SHP77 (cell line): ENCODE data around the gene OR1D5.
"Not testable (repeated sequence)": the region's sequence is repeated elsewhere in the genome, so short reads cannot be mapped to it uniquely, and the experiment has no call there.

Source experiments
- DNase-seq, 2 experiments: peaks; one replicate each; lab custom pipeline; 2025; lab: John Stamatoyannopoulos, UW

The OR1D5 gene

DNA sequence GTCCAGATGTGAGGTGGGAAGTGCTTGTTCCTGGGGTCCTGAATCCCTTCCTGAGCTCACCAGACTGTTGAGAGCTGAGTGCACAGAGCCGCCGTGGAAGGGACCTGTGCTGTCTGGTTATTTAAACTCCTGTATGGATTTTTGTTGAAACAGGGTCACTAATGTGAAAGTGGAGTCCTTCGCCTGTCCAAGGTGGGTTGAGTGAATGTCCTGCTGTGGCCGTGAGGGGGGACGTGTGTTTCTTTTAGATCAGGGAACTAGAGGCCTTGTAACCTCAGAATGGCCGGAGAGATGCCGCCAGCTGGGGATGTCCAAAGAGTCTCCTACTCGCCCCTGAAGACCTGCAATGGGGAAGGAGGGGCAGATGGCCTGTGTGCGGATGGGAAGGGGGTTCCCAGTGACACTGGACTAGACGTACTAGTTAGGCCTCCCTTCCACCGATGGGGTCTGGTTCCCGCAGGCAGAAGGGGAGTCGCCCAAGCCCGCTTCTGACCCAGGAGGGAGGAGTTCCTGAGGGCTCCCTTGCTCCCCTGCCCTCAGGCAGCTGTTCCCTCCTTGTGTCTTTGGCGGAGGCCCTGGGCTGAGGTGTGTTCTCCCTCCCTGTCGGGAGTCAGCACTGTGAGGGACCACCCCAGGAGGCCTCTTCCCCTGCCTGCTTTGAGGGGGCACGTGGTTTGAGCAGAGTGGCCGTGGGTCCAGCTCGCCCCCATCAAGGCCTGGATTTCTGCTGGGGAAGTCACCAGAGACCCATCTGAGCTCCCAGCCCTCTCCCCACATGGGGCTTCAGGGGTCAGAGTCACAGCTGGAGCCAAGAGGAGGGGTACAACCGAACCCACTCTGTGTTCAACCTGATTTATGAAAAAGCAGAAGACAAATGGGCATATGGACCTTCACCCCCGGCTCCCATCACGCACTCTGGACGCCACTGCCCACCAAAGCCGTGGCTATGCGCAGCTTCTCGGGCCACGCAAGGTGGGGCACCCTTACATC, 30.9 kb downstream of the OR1D5 start:
- no peak for DNase-seq

DNA sequence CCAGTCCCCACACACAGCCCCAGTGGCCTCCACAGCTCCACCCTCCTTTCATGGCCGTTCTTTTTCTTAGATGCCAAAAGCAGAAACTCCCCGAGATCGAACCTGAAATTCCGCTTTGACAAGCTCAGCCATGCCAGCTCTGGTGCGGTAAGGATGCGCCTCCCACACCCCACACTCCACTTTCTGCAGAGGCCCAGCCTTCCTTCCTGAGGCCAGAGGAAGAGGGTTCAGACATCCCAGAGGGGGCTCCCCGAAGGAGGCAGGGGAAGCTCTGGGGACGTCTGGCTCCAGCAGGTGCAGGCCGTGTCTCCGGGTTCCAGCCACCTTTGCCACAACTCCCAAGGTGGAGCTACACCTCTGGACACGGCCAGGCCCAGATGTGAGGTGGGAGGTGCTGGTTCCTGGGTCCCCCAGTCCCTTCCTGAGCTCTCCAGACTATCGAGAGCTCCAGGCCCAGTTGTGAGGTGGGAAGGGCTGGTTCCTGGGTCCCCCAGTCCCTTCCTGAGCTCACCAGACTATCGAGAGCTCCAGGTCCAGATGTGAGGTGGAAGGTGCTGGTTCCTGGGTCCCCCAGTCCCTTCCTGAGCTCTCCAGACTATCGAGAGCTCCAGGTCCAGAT, 32.4 kb downstream of the OR1D5 start:
- DNase-seq: not testable (repeated sequence)

DNA sequence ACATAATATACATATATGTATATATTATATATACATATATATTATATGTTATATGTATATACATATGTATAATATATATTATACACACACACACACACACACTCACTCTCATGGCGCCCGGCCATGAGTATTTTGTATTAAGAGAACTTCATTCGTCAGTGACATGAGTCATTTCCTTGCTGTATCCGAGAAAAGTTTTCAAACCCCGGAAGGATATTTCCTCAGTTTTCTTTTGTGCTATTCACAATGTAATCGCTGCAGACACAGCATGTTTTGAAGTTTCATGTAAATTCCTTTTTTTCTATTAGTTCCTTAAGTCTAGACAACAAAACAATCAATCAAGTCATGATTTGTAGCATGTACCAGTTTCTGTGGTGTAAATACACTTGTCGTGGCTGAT, 33.3 kb downstream of the OR1D5 start:
- DNase-seq: no peak

DNA sequence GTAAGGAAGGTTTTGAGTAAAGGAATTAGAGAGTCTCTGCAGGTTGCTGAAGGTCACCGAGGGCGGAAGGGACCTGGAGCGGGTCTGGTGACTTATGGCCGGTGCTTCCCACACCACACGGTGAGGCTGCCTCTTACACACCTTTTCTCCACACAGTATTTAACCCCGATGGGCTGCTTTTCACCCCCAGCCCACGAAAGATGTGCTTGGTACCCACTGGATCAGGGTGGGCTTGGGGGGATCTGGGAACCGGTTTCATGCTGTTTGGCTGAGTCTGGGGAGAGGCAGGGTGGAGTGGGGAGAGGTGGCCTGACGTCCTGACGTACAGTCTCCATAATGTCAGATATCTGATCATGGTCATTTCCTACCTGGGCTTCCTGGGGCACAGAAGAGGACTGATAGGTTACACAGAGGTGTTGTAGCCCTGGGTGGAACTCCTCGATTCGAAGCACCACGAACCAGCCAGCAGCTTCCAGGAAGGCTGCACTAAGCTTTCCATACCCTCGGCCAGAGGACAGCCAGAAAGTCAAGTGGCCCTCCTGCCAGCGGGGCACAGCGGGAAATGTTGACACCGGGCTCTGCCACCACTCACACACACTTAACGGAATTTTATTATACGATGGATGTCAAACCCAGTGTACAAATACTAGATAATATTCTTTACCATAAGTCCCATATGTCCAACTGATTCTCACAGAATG, 34.0 kb downstream of the OR1D5 start:
- DNase-seq: no peak

DNA sequence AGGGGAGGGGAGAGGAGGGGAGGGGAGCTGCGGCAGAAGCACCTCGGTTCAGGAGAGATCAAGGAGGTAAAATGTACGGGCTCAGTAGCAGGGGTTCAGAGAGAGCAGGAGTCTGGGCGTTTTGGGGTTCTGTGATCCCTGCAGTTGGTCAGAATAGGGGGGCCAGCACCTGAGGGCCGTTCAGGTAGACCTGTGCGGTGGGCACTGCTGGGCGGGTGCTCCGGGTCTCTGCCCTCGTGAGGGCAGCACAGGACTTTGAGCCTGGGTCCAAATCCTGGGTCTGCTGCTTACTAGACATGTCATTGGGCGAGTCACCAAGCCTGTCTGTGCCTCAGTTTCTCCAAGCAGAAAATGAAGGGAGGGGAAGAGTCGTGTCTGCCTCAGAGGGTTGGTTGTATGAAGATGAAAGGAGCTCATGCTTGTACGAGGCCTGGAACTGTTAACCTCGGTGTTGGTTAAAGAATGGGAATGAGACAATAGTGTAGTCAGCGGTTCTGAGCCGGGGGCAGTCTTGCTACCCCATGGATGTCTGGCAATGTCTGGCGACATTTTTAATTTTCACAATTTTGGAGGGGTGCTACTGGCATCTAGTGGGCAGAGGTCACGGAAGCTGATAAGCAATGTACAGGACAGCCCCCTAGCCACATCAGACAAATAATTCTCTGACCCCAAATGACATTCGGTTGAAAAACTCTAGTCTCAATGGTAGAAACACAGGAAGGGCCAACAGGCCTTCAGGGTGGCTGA, 35.4 kb downstream of the OR1D5 start:
- DNase-seq: no peak

DNA sequence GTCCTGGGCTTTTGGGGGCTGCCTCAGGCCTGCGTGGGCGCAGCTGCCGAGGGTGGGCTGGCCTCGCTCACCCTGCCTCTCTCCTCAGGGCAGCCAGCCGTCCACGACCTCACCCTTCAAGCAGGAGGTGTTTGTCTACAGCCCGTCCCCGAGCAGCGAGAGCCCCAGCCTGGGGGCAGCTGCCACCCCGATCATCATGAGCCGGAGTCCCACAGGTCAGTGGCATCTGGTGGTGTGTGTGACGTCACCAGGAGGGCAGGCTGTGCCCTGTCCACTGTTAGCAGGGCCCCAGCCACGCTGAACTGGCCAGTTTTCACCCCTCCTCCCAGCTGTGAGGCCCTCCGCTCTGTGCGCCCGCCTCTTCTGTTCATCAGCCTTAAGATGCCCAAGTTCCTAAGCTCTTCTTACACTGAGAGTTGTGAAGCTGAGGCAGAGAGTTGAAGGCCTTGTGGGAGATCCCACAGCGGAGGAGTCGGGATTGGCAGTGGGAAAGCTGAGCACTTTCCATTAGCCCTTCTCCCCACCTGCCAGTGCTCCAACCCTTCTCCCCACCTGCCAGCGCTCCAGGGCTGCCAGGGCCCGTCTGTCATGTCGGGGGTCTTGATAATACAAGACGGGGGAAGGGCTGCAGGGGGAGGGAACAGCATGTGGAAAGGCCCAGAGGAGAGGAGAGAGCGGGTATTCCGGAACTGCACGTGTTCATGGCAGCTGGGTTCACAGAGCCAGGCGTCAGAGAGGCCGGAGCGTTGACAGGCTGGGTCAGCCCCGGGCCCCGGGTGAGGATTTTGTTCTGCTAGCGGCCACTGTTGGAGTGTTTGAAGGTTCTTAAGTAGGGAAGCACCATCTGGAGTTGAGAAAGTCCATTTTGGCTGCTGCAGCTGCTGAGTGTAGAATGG, 36.3 kb downstream of the OR1D5 start:
- no peak for DNase-seq

DNA sequence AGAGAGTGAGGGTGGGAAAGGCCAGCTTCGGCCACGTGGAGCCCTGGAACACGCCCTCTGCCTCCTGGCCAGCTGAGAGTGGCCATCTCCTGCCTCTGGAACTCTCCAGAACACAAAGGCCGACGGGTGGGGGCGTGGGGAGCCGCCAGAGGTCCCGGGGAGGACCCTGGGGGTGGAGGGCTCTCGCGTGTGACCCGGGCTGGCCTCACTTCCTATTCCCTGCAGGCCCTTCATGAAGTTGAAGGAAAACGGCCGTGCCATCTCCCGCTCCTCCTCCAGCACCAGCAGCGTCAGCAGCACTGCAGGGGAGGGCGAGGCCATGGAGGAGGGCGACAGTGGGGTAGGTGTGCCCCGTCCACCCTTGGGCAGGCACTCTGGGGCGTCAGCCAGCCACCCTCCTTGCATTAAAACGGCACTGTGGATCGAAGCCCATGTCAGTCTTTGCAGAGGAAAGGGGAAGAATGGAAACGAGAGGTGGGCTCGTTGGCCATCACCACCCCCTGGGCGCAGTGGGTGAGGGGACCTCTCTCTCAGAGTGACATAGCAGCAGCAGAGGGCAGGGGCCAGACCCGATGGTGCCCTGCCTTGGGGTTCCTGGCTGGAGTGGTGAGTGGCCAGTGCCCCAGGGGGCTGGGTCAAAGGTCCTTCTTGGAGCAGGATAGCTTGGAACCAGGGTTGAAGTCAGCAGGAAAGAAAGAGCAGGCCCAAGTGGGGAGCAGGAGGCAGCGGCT, 37.1 kb downstream of the OR1D5 start:
- DNase-seq: no peak

DNA sequence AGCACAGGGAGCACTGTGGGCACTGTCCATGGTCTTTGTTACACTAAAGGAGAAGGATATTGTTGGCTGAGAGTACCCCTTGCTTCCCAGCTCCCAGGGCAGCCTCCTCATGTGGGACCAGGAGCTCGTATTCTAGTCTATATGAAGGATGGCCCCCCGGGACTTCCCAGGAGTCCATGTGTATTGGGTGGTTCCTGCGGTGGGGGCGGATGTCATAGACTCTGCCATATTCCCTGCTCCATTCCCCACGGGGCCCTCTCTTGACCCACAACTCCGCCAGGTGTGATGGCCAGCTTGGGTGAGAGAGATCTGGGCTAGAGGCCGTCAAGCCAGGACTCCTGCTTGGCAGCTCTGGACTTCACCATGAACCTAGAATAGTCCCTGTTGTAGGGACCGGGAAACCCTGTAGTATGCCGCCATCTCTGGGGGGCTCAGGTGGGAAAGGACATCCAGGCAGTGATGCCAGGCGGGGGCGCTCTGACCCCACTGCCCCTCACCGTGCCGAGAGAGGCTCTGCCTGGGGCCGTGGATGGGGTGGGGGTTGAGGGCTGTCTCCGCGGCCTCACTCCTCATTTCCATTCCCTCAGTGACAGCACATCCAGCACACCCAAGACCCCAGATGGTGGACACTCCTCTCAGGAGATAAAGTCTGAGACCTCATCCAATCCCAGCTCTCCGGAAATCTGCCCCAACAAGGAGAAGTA, 37.8 kb downstream of the OR1D5 start:
- no peak for DNase-seq

DNA sequence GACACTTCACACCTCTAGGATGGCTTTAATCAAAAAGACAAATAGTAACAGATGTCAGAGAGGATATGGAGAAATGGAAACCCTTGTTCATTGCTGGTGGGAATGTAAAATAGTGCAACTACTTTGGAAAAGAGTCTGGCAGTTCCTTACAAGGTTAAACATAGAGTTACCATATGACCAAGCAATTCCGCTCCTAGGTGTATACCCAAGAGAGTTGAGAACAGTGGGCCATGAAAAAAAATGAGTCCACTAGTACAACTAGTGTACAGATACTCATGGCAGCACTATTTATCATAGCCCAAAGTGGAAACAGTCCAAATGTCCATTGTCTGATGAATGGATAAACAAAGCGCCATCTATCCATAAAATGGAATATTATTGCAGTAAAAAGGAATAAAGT, 39.1 kb downstream of the OR1D5 start:
- DNase-seq: no peak

DNA sequence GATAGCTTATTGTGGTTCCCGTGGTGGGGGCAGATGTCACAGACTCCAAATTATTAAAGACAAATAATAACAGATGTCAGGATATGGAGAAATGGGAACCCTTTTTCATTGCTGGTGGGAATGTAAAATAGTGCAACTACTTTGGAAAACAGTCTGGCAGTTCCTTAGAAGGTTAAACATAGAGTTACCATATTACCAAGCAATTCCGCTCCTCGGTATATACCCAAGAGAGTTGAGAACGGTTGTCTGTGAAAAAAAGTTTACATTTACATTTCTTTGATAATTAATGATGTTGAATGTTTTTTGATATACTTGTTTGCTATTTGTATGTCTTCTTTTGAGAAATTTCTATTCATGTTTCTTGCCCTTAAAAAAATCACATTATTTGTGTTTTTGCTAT, 41.2 kb downstream of the OR1D5 start:
- no peak for DNase-seq

DNA sequence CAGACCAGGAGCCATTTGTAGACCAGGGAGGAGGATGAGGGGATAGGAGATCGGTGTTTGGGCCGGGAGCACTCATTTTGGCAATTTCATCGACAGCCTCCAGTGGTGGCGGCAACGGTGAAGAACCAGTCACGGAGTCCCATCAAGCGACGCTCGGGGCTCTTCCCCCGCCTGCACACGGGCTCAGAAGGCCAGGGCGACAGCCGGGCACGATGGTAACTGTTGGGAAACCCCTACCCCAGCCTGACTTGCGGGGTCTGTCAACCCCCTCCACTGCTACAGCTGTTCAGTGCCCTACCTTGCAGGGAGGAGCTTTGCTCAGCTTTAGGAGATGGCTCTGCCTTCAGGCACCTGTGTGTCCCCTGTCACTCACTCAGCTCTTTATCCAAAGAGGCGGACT, 43.0 kb downstream of the OR1D5 start:
- no peak for DNase-seq

DNA sequence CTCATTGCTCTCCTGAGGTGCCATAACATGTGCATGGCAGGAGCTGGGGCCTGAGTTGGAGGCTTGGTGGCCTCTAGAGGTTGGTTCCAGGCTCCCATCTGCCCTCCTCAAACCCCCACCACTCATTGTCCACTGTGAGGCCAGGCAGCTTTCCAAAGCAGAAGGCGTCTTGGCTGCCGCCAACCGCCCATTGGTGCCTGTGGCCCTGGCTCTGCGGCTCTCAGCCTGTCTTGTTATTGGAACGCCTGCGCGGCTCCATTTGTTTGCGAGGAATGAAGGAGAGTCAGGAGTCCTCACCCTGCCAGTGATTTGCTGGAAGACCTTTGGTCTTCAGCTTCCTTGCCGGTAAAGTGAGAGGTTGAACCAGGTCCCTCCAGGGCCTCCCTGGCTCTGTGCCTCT, 43.6 kb downstream of the OR1D5 start:
- no peak for DNase-seq

DNA sequence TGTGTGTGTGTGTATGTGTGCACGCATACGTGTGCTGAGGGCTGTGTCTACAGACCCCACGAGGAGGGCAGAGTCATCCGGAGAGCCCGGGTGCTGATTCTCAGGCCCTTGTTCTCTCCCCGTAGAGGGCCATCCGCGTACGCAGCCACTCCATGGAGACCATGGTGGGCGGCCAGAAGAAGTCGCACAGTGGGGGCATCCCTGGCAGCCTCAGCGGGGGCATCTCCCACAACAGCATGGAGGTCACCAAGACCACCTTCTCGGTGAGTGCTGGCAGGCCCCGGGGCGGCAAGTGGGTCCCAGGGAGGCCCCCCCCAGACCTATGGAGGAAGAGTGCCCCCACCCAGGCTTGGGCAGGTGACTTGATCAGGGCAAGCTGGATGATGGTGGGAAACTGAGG, 45.5 kb downstream of the OR1D5 start:
- no peak for DNase-seq

DNA sequence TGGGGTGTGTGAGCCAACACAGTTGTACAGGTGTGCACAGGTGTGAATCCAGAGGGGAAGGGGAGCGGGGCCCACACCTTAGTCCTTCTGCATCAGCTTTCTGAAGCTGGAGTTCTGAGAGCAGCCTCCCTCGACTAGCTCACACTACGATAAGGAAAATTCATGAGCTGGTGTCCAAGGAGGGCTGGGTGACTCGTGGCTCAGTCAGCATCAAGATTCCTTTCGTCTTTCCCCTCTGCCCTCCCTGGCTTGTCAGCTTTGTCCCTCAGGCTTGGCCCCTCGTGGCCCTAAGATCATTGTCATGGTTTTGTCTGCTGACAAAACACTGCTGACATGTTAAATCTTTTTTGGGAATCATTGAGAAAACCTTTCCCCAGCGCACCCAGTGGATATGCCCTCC, 47.5 kb downstream of the OR1D5 start:
- DNase-seq: no peak

DNA sequence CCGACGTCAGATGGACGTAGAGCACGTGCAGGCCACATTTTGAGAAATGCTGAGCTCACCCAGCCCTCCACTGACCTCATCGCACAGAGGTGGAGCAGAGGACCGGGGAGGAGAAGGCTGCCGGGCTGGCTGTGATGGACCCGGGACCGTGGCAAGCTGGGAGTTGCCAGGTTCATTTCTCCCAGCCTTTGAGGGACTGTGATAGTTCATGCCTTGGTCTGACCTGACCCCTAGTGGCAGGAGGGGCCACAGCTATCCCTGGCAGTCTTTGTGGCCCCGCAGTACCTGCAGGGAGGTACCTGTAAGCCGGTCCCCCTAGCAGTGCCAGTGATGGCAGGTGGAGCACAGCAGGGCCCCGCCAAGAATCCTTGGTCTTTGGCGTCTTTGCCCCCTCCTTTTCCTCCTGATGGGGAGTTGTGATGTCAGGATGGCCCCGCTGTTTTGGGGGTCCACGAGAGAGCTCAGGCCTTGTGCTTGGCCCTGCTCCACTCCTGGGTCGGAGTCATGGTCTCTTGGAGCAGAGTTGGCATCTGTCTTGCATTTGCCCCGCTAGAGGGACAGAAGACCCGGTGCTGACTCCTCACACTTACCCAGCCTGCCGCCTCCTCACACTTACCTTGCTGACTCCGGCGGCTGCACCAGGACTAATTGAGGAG, 50.4 kb downstream of the OR1D5 start:
- DNase-seq: peak; percentile 65 to 73
